ENCODE results near the gene IGFBP5. TPM values are rescaled to one million over a fixed set of nuclear protein-coding genes. Genes with fewer than 3 reads are reported as not detected.
A peak's percentile ranks its signal among the peaks of the same experiment; 100 is the strongest.

The IGFBP5 gene
- total RNA-seq, 2 donors from 2014 or later = 0.02 TPM; not detected in 1

DNA sequence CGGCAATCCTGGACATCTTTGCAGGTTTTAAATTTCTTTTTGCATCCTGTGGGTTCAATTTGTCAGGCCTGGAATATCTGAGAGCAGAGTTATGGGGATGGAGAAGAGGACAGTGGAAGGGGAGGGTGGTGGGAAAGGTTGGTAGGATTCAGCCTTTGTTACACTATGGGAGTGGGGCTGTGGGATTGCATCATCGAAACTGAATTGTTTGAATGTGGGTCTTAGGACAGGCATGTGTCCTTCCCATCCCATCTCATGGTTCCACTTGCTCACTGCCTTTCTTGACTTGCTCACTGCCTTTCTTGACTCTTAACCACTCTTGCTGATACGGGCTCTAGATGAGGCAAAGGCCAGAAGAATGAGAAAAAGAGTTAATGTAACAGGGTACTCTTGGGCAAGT lies 49.2 kb downstream of the IGFBP5 start:
- no peak for ATAC-seq
- no peaks in the 10 kb centered on the region for H3K9me3 Mint-ChIP-seq
- DNase-seq (ENCODE audit: low spot score in 2 of 2) = no peak
- H3K27ac Mint-ChIP-seq = no peak overlapping the region
- no peaks in the 10 kb centered on the region for H3K36me3 Mint-ChIP-seq

DNA sequence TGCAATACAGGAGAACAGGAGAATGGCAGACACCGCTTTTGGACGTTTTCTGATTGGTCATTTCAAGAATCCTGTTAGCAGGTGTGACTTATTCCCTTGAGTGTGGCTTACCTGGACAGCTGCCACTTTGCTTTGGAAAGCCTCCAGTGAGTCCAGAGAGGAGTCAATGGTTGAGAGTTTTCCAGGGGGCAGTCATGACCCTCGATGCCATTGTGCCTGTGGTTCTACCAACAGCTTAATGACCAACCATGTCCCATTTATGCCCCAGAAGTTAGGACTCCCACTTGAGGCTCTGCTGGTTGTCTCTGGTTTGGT lies 49.8 kb downstream of the IGFBP5 start:
- Mint-ChIP-seq H3K9me3 (no peaks in the 10 kb centered on the region), H3K27ac (no peak overlapping the region), H3K36me3 (no peaks in the 10 kb centered on the region)
- DNase-seq (ENCODE audit: low spot score in 2 of 2) = no peak
- no peak for ATAC-seq

DNA sequence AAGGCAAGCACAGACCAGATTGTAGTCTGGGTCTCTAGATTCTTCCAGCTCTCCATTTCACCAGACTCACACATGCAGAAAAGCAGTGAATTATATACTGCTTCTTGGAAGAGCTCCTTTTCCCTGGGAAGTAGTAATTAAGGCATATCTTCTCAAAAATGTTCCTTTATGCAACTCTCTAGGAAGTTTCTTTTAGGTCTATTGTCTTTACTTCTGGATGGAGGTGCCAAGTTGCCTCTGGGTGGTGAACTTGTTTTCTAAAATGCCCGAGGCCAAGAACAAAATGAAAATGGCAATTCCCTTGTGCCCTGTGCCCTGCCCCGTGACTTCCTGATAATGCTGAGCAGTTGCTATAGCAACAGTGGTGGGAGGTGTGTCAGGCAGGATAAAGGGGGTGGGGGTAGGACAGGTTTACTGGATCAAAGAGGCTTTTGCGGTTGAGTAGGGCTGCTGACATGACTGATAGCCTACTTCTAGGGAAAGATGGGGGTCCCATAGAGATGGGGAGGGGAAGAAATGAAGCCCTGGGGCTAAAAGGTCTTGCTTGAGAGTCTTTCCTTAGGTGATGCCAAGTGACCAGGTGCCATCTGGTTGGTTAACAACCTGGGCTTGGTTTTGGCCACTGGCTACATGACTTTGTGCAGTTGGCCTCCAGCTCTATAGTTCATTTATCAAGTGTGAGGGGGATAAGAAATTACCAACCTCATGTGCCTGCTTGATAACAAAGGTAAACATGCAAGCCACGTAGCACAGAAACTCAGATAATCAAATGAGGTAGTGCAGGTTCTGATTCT lies 50.3 kb downstream of the IGFBP5 start:
- no peak for DNase-seq (ENCODE audit: low spot score in 2 of 2)
- H3K9me3 Mint-ChIP-seq = no peaks in the 10 kb centered on the region
- H3K27ac Mint-ChIP-seq = no peak overlapping the region
- H3K36me3 Mint-ChIP-seq = no peaks in the 10 kb centered on the region
- ATAC-seq = no peak

DNA sequence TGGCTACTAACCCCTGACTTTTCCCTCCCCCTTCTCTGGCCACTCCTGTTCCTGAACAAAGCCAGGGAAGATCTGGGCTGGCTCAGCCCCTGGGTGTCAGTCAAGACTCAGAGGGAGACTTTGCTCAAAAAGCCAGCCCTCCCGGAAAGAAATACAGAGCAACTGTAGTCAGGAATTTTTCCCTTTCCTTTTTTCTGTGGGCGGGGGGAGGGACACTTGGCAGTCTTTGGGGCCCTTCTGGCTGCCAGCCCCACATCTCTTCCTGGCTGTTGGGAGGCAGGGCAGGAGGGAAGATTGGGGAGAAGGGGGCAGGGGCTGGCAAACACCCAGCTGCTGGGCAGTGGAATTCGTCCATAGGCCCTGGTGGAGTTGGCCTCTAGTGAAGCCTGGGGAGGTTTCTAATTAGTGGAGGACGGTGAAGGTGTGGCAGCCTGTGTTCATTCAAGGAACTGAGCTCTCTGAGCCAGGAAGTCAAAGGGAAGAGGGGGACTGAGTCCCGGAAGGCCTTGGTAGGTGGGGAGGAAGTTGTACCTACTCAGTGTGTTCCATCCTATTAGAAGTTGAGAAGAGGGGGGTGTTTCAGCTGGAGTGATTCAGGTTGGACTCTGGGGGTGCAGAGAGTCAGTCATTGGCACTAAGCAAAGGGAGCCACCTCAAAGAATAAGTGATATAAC lies 51.2 kb downstream of the IGFBP5 start:
- no peaks in the 10 kb centered on the region for H3K36me3 Mint-ChIP-seq
- ATAC-seq (no peak), DNase-seq (ENCODE audit: low spot score in 2 of 2) (no peak)
- no peaks in the 10 kb centered on the region for H3K9me3 Mint-ChIP-seq
- no peak overlapping the region for H3K27ac Mint-ChIP-seq

DNA sequence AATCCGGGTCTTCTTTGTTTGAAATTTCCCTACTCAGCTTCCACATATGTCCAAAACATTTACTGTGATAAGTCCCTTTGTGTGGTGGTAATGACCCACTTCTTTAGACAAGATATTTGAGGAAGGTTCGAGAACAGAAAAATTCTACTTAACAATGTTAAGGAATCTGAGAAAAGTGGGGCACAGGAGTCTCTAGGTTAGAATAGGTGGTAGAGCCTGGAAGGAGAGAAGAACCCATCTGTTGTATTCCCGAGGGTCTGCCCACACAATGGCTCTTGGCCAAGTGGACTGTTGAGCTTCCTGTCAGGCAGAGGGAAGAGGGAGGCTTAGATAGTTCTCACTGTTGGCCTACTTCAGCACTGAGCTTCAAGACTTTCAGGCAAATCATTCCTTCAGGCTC lies 57.9 kb downstream of the IGFBP5 start:
- no peak for ATAC-seq

DNA sequence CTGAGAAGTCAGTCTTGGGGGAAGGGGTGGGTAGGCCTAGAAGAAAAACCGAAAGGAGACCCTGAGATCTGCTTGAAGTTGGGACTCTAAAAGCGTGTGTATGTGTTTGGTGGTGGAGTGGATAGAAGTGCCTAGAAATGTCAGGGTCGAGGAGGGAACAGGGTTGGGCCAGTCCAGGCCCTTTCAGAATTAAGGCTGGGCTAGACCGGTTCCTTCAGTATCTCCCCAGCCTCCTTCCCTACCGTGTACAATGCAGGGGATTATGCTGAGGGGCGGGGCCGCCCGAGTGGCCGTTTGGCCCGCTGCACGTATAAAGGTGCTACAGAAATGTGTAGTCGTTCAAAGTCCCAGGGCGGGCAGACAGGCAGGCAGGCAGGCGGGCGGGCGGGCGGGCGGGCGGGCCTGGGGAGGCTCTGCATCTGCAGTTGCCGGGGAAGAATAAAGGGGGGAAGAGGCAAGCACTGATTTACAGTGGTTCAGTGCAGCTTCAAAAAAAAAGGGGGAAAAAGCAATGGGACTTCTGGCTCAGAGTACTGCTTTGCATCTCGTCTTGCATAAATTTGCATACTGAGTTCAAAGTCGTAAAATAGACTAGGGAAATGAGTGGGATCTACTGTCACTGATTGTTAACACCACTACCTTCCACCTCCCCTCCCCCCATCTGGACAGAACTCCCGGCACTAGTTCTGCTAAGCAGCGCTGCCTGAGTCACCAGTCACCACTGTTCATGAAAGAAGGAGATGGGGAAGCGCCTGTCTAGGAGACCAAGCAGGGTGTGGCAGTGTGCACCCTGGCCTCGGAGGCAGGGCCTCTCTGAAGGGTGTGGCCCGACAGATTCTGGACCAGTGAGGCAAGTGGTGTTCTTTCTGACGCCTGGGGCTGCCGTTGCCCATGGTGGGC lies 58.5 kb downstream of the IGFBP5 start:
- Mint-ChIP-seq H3K36me3 (peaks cover 4 to 7% of the 10 kb centered on the region in 2 donors), H3K9me3 (no peaks in the 10 kb centered on the region), H3K27ac (no peak overlapping the region)
- ATAC-seq = no peak
- DNase-seq (ENCODE audit: low spot score in 2 of 2) = no peak

More for the DNA sequence above, 57.9 kb downstream of the IGFBP5 start:
- Mint-ChIP-seq H3K9me3 (no peaks in the 10 kb centered on the region), H3K36me3 (peaks cover 4 to 7% of the 10 kb centered on the region in 2 donors), H3K27ac (no peak overlapping the region)
- no peak for DNase-seq (ENCODE audit: low spot score in 2 of 2)

DNA sequence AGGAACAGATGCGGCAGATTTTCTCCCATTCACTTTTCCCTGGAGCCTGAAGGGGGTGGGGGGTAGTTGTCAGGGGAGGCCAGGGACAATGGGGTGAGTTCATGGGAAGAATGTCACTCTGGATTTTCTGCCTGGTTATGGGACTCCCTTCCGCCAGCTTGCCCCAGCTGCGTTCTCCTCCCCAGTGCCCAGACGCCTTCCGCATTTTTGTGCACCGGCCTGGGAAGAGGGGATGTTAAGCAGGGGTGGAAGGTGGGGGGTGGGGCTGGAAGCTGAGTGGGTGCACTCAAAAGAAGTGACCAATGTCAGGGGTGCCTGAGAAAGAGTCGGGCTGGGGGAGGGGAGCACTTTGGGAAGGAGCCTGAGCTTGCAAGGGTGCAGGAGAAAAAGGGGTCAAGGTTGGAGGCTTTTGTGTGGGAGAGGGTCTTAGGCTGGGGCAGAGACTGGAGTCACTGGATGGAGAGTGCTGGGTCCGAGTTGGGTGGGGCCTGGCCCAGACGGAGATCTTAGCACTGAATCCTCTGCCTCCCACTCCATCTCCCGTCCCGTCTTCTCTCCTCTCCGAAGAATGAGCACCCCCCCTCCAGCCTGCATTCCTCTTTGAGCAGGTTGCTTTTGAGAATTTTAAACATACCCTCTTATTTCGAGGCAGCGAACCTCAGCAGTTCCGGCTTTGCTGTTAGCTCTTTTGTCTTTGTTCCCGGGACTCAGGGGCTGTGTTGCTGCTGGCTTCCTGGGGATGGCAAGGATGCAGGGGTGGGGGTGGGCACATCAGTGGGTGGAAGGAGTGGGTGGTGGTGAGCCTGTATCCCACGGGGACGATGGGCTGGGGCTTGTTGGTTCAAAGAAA lies 59.4 kb downstream of the IGFBP5 start:
- ATAC-seq (no peak), DNase-seq (ENCODE audit: low spot score in 2 of 2) (no peak)
- Mint-ChIP-seq H3K9me3 (no peaks in the 10 kb centered on the region), H3K36me3 (peaks cover 4 to 7% of the 10 kb centered on the region in 2 donors), H3K27ac (no peak overlapping the region)

DNA sequence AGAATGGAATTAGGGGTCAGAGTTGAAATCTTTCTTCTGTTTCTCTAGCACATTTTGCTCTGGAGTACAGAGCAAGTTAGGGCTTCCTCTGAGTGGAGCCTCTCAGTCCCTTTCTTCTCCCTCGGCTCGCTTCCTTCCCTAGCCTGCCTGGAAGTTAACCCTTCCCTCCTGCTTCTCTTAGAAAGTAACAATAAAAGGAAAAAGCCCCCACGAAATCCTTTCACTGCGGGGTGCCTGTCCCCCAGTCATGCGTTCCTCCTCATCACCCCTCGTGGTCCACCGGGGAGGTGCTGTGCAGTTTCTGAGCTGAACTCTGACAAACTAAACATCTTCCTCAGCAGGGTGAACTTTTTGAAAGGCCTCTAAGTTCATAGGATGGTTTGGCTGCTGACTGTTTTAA lies 60.2 kb downstream of the IGFBP5 start:
- H3K36me3 Mint-ChIP-seq = peaks cover 4 to 7% of the 10 kb centered on the region in 2 donors
- no peaks in the 10 kb centered on the region for H3K9me3 Mint-ChIP-seq
- ATAC-seq = no peak
- H3K27ac Mint-ChIP-seq = no peak overlapping the region
- DNase-seq (ENCODE audit: low spot score in 2 of 2) = no peak

DNA sequence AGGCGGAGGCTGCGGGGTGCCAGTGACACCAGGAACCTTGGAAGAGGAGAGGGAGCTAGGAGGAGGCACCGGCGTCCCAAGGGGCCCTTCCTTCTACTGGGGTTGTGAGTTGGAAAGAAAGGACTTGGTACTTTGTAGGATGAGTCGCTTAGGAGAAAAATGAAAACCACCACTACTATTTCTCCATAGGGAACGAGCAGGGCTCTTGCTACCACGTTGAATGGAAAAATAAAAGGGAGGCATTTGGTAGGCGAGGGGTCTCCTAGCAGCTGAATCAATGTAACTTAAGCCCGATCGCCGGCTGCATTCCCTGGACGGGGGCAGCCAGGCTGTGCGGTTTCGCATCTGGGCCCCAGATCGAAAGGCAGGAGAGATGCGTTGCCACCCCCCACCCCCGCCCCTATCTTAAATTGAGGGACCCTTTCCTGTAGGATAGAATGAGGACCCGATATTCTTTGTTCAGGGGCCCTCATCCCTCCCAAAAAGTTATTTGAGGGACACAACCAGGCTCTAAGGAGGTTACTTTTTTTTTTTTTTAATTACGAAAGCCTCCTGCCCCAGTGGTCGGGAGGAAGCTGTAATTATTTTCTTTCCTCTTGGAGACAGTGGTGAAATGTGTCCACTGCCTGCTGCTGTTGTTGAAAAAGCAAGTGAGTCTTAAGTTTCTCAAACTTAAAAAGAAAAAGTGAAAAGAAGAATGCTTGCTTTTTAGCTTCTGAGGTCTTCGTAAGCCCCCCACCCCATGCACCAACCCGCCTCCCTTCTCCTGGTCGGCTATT lies 60.8 kb downstream of the IGFBP5 start:
- DNase-seq (ENCODE audit: low spot score in 2 of 2) (no peak), ATAC-seq (no peak)
- Mint-ChIP-seq H3K9me3 (no peaks in the 10 kb centered on the region), H3K27ac (no peak overlapping the region), H3K36me3 (peaks cover 4 to 7% of the 10 kb centered on the region in 2 donors)

DNA sequence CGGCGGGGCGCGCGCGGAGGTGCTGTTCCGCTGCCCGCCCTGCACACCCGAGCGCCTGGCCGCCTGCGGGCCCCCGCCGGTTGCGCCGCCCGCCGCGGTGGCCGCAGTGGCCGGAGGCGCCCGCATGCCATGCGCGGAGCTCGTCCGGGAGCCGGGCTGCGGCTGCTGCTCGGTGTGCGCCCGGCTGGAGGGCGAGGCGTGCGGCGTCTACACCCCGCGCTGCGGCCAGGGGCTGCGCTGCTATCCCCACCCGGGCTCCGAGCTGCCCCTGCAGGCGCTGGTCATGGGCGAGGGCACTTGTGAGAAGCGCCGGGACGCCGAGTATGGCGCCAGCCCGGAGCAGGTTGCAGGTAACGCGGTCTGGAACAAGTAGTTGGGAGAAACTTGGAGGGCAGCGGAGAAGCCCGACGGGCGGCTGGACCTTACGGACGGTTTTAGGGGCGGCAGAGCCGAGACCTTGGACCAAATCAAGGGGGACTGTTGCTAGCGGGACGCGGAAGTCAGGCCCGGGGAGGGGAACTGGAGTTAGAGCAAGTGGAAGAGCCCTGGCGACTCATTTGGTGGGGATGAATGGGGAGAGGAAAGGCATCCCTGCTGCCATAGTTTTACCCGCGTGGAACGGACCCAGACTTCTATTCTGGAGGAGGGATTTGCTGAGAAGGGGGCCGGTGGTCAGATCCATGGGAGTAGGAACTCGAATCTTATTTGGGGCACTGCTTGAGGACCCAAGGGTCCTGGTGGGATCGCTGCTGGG lies 61.6 kb downstream of the IGFBP5 start:
- DNase-seq (ENCODE audit: low spot score in 2 of 2) (peak in 1 of 2 donors; percentile 19), ATAC-seq (peak; percentile 22 to 48)
- no peaks in the 10 kb centered on the region for H3K9me3 Mint-ChIP-seq
- peaks cover 4 to 7% of the 10 kb centered on the region in 2 donors for H3K36me3 Mint-ChIP-seq
- H3K27ac Mint-ChIP-seq = no peak overlapping the region

DNA sequence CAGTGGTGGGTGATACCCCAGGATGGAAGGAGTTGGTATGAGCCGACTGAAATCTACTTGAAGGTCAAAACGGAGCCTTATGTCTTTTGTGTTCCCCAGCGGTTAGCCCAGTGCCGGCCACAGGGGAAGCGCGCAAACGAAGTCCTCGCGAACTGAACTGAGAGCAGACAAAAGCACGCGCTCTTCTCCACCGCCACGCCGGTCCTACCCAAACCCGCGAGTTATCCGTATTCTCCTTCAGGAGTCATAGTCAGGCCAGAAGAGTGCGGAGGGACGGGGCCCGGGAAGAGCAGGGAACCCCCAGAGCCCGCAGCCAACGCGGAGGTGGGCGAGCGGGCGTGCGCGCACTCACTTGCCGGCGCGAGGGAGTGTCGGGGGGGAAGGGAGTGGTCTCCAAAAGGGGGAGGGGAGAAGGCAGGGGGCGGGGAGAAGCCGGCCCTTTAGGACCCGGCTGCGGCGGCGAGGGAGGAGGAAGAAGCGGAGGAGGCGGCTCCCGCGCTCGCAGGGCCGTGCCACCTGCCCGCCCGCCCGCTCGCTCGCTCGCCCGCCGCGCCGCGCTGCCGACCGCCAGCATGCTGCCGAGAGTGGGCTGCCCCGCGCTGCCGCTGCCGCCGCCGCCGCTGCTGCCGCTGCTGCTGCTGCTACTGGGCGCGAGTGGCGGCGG lies 62.3 kb downstream of the IGFBP5 start, which contains the start of gene IGFBP2:
IGFBP2 (plus strand) TSS at position 469 of the 664 bp plus-strand sequence; CDS start at position 573, 104 bp downstream.
- no peak within 1 kb of the TSS for H3K27ac Mint-ChIP-seq
- H3K9me3 Mint-ChIP-seq = no peaks in the 10 kb centered on the region
- ATAC-seq (peak in 1 of 2 donors; percentile 73), DNase-seq (ENCODE audit: low spot score in 2 of 2) (peak in 1 of 2 donors; percentile 35)
- H3K36me3 Mint-ChIP-seq = peaks cover 4 to 7% of the 10 kb centered on the region in 2 donors

DNA sequence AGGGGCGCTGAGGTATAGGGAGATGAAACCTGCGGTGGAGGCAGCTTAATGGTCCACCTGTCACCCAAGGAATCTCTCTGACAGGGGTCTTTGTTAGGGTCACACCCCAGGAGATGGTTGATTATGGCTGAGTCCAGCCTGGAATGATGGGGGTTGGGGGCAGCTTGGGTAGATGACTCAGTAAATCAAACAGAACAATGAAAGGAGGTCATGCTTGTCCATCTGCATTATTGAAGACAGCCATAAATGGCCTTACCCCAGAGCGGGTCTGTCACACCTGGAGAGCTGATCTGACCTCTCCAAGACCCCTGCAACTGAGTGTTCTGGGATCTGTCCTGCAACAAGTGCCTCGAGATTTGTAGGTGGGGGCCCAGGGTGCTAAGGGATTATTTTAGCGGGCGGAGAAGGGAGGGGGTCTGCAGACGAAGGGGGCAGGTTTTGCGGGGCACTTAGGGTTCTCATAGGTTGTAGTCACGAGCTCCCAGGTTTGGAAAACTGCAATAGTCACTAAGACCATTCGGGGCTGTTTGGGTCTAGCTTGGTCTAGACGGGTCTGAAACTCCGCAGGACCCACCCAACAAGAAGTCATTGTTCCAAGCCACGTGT lies 62.9 kb downstream of the IGFBP5 start:
- H3K27ac Mint-ChIP-seq = no peak overlapping the region
- H3K9me3 Mint-ChIP-seq = no peaks in the 10 kb centered on the region
- no peak for ATAC-seq
- DNase-seq (ENCODE audit: low spot score in 2 of 2) = no peak
- H3K36me3 Mint-ChIP-seq = peaks cover 4 to 7% of the 10 kb centered on the region in 2 donors

DNA sequence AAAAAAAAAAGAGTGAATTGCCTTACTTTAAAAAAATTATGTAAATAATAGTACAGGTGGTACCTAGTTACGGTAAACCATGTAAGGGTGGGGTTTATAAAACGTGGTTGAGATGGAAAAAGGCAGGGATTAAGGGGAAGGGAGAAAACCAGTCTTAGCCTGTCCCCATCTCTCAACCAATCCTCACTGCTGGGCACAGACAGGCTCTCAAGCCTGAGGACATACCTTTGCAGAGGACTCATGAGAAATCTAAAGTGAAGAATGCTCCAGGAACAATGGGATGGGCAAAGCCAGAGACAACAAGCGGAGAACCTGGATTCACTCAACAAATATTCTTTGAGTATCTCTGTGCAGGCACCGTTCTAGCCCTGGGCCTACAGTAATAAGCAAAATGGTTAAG lies 65.6 kb downstream of the IGFBP5 start:
- Mint-ChIP-seq H3K36me3 (peaks cover 0 to 7% of the 10 kb centered on the region in 2 donors), H3K27ac (no peak overlapping the region), H3K9me3 (no peaks in the 10 kb centered on the region)
- ATAC-seq = no peak
- no peak for DNase-seq (ENCODE audit: low spot score in 2 of 2)

DNA sequence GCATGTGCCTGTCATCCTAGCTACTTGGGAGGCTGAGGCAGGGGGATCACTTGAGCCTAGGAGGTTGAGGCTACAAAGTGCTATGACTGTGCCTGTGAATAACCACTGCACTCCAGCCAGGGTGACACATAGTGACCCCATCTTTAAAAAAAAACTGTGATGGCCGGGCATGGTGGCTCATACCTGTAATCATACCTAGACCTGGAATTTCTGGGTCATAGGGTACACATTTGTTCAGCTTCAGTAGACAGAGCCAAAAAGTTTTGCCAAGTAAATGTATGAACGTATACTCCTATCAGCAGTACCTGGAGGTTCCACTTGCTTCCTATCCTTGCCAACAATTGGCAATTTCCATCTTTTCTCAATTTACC lies 68.5 kb downstream of the IGFBP5 start:
- DNase-seq (ENCODE audit: low spot score in 2 of 2) (no peak), ATAC-seq (peak in 1 of 2 donors; percentile 34)
- H3K27ac Mint-ChIP-seq = no peak overlapping the region
- no peaks in the 10 kb centered on the region for H3K36me3 Mint-ChIP-seq
- H3K9me3 Mint-ChIP-seq = peaks cover 0 to 3% of the 10 kb centered on the region in 2 donors
